Myocyte (in vitro differentiated cells): ENCODE measurements around the gene CORO1C. TPM values are rescaled to one million over a fixed set of nuclear protein-coding genes. Genes with fewer than 3 reads are reported as not detected.

Experiments
- DNase-seq: peaks from one replicate; pipeline ENCODE4 v3.0.0-alpha.2; 2012; ENCODE audit warnings: low read depth
- total RNA-seq: library from RNA; depleted of rRNA; stranded (reverse); fragments of >200 nt; gene quantifications from 2 replicates; pipeline ENCODE4 v1.2.3, GENCODE V29; 2014

The CORO1C gene
- total RNA-seq, 1 donor from 2014 or later: 85.3 TPM

DNA sequence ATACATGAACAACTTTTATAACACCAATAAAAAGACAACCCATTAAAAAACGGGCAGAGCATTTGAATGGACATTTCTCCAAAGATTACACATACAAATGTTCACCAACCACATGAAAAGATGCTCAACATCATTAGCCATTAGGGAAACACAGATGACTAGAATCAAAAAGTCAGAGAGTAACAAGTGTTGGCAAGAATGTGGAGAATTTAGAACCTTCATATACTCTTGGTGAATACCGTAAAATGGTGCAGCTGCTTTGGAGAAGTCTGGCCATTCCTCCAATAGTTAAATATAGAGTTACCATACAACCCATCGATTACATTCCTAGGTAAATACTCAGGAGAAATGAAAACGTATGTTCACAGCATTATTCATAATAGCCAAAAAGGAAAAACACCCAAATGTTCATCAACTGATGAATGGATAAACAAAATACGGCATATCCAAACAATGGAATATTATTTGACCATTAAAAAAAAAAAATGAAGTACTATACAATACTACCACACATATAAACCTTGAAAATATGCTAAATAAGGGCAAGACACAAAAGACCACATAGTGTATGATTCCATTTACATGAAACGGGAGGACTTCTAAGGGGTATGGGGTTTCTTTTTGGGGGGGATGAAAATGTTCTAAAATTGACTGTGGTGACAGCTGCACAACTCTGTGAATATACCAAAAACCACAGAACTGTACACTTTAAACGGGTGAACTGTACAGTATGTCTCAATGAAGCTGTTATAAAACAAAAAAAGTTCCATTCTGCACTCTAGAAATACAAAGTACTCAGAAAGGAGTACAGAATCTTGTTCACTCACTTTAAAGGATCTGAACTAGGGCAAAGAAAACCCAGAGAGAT is 3.2 kb downstream of the CORO1C start:
- peak; percentile 18 for DNase-seq

DNA sequence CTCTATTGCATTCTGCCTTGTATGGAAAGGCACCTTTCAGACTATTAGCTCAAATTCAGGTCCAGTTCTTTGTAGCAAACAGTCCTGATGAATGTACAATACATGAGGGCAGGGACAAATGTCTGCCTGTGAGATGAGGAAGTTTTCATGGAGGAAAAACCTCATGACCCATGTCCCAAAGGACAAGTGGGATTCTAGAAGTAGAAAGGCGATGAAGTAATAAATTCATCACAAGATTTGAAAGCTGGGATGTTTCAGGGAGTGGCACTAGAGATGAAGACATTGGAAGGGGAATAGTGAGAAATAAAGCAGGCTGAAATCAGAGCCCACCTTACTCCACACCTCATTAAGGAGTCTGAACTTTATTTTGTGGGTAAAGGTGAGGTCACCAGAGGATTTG is 4.2 kb downstream of the CORO1C start:
- DNase-seq: no peak

DNA sequence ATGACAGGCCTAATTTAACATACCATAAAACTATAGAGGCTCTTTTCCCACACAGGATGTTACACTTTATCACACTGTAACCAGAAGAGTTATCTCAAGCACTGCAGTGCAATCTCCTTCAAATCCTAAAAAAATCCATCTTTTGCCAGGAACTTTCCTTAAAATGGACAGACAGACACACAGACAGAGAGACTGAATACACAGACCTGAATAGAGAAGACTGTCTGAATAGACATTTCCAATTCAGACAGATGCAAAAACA is 6.5 kb downstream of the CORO1C start:
- no peak for DNase-seq

GRCh38 chr12:108724054-108724889 is 7.0 kb downstream of the CORO1C start:
- no peak for DNase-seq

GRCh38 chr12:108722992-108723766 is 8.1 kb downstream of the CORO1C start:
- DNase-seq: peak; percentile 64

- no peak for DNase-seq
These were observed 8.9 kb downstream of the CORO1C start for GRCh38 chr12:108722463-108722862.

DNA sequence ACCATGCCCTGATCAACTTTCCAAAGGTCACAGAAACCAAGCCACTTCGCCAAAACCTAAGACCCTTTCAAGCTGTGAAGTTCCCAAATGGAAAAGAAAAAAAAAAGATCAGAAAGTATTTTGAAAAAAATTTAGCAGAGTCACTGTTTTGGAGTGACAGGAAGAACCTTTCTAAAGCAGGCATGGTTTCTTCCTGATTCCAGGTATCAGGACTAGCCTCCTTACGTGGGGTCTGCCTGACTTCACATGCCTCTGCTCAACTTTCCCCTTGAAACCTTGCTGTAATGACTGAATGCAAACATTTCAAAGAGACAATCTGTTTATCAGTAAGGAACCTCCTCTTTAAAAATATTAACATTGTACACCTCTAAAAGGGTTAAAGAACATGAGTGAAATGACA is 9.5 kb downstream of the CORO1C start:
- DNase-seq: no peak

GRCh38 chr12:108720757-108721514 is 10.4 kb downstream of the CORO1C start:
- peak; percentile 58 for DNase-seq

DNA sequence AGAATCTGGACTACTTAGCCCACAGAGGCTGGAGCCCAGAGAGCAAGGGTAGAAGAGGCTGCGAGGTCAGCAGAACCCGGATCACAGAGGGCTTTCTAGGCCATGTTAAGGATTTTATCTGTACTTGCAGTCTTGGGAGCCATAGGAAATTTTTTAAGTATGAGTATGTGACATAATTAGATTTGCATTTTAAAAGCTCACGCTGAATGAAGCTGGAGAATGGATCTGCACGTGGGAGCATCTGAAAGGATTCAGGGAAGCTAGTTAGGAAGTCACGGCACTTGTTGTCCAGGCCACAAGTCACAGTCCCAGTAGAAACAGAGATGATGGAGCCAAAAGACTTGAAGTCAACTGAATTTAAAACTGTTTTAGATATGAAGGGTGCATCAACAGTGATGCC is 14.1 kb downstream of the CORO1C start:
- DNase-seq: no peak

DNA sequence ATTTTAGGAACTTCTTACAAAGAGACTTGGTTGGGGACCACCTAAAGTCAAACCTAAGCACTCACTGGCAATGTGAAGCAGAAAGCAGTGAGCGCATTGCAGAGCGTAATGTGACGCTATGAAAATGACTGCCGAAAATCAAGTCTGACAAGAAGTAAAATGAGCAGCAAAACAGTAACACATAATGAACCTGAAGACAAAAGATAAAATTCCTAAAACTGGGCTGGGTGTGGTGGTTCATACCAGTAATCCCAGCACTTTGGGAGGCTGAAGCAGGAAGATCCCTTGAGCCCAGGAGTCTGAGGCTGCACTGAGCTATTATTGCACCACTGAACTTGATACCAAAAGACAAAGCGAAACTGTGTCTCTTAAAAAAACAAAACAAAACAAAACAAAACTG is 16.5 kb downstream of the CORO1C start:
- DNase-seq: no peak

- DNase-seq: no peak
These were observed 17.8 kb downstream of the CORO1C start for GRCh38 chr12:108713471-108713870.

GRCh38 chr12:108712925-108713203 is 18.5 kb downstream of the CORO1C start:
- no peak for DNase-seq

DNA sequence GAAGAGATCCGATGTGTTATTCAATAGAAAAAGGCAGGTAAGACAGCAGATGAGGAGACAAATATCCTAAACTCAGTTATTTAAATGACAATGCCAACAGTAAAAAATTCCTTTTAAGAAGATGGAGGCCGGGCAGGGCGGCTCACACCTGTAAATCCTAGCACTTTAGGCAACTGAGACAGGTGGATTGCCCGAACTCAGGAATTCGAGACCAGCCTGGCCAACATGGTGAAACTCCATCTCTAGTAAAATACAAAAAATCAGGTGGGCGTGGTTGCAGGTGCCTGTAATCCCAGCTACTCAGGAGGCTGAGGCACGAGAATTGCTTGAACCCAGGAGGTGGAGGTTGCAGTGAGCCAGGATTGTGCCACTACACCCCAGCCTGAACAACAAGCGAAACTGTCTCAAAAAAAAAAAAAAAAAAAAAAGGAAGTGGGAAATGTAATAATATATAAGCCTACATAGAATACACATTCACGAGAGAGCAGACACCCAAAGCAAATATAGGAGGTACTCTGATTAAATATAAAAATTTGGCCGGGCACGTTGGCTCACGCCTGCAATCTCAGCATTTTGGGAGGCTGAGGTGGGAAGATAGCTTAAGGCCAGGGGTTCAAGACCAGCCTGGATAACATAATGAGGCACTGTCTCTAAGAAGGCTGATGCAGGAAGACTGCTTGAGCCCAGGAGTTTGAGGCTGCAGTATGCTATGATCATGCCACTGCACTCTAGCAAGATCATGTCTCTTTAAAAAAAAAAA is 19.0 kb downstream of the CORO1C start:
- DNase-seq: no peak

DNA sequence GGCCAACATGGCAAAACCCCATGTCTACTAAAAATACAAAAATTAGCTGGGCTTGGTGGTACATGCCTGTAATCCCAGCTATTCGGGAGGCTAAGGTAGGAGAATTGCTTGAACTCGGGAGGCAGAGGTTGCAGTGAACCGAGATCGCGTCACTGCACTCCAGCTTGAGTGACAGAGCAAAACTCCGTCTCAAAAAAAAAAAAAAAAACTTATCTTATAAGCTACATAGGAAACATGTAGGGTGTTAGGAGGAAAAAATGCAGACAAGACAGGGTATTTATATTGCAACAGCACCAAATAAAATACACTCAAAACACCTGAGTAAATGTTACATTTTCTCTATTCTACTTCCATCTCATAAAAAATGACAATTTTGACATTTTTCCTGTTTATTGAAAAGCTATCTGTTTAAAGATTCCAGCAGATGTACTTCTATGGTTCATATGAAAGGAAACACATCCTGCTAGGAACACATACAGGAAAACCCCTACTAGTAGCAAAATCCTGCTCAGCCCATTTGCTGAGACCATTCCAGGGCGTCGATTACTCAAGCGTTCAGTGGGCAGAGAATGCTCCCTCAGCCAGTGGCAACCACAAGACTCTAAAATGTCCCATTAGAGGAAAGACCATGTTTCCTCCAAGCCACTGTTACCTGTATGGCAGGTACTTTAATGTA is 19.7 kb downstream of the CORO1C start:
- no peak for DNase-seq

DNA sequence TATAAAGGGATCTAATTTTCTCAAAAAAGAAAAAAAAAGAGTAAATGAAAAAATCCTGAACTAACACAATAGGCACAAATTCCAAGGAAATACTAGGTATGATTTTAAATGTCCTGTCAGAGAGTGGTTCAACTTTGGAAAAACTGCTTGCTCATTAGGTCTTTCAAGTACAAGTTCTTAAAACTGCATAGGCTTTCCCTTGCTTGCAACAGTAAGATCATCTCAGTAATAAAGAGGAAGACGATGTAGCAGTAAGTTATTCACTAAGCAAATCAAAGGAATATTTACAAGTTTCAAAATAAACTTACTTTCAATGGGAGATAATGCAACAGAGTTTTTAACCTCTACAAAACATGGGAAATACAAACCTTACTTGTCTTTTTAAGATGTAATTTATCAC is 21.6 kb downstream of the CORO1C start:
- DNase-seq: no peak

- no peak for DNase-seq
These were observed 26.8 kb downstream of the CORO1C start for GRCh38 chr12:108704527-108704926.

DNA sequence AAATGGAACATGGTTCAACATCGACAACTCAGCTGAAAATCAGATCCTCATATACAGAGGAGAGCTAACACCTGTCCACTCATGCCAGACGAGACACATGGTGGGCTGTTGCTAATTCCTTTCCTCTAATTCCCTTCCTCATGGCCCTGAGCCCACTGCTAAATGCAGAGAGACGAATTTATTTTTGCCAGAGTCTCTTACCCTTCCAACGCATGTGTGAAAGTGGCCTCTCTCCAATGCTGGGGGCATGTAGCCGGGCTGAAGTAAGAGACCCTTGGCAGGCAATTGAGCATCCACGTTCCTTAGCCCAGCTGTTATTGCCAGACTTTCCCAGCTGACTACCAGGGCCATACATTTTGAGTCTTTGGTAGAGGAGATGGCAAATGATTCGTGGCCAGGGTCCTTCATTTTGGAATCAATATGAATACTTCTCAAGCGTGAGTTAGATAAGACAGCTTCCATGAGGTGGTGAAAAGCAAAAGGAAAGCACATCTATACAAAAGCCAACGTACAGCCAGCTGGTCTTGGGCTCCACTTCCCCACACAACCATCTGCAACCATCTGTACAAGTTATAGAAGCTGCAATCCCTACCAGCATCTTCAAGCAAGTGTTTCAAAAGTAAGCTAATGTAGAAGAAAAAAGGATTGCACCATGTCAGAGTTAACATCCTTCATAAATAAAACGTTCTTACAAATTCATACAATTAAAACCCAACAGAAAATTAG is 28.6 kb downstream of the CORO1C start:
- DNase-seq: peak; percentile 74

DNA sequence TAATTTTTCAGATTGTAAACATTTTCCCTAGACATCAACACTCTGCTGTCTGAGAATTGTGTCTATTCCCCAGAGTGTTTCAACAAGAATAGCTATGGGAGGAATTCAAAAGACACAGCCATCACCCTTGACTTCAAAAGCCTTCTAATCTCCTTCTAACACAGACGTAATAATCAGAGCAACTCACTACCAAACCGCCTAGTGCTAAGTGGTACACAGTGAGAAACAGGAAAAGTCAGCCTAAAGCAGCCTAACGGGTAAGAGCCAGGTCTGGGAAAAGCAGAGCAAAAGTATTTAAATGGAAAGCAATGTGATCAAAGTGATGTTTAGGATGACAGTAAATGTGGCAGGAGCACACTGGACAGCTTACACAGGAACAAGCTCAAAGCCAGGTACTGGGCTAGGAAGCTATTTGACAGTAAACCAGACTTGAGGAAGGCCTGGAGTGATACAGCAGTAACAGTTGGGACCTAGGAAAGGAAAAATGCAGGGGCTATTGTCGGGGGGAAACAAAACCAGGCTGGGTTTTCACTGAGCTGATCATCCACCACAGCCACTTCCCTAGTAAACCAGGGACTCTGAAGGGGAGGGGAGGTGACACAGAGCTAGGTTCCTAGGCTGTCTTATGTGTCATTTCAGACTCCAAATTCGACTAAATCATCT is 29.4 kb downstream of the CORO1C start:
- DNase-seq: peak; percentile 36
